HG03135 (cell line): ENCODE measurements around the gene FAM241A.
"Not testable (repeated sequence)": the region's sequence is repeated elsewhere in the genome, so short reads cannot be mapped to it uniquely, and the experiment has no call there.

ENCODE experiments used
- ATAC-seq: cut with Tn5 transposase; IDR thresholded peaks from one replicate; pipeline ENCODE4 v1.9.1; 2021; ENCODE audit warnings: mild to moderate bottlenecking, moderate library complexity; ENCODE audit not compliant: unreplicated experiment

The FAM241A gene

GRCh38 chr4:112172180-112172579, 26.9 kb downstream of the FAM241A start:
- no peak for ATAC-seq

- no peak for ATAC-seq
Measured at GRCh38 chr4:112173593-112174558, 28.6 kb downstream of the FAM241A start.

- ATAC-seq: no peak
Measured at GRCh38 chr4:112175840-112176239, 30.6 kb downstream of the FAM241A start.

- ATAC-seq: peak; percentile 42
Measured at GRCh38 chr4:112176596-112176995, 31.3 kb downstream of the FAM241A start.

- not testable (repeated sequence) for ATAC-seq
Measured at GRCh38 chr4:112178741-112179140, 33.5 kb downstream of the FAM241A start.

GRCh38 chr4:112181358-112182000, 36.2 kb downstream of the FAM241A start:
- ATAC-seq: no peak

- ATAC-seq: no peak
Measured at GRCh38 chr4:112182604-112183003, 37.4 kb downstream of the FAM241A start.

GRCh38 chr4:112183252-112183651, 38.0 kb downstream of the FAM241A start:
- no peak for ATAC-seq

GRCh38 chr4:112184438-112184837, 39.2 kb downstream of the FAM241A start:
- no peak for ATAC-seq

- ATAC-seq: no peak
Measured at GRCh38 chr4:112185334-112185733, 40.1 kb downstream of the FAM241A start.

GRCh38 chr4:112185740-112186670, 40.8 kb downstream of the FAM241A start:
- ATAC-seq: no peak

GRCh38 chr4:112189754-112190153, 44.5 kb downstream of the FAM241A start:
- no peak for ATAC-seq

- ATAC-seq: no peak
Measured at GRCh38 chr4:112190684-112191083, 45.4 kb downstream of the FAM241A start.

GRCh38 chr4:112196461-112196860, 51.2 kb downstream of the FAM241A start:
- ATAC-seq: no peak

- ATAC-seq: no peak
Measured at GRCh38 chr4:112199041-112199440, 53.8 kb downstream of the FAM241A start.

- no peak for ATAC-seq
Measured at GRCh38 chr4:112201915-112202505, 56.8 kb downstream of the FAM241A start.

GRCh38 chr4:112203593-112203992, 58.3 kb downstream of the FAM241A start:
- ATAC-seq: no peak

GRCh38 chr4:112206431-112206830, 61.2 kb downstream of the FAM241A start:
- ATAC-seq: no peak

GRCh38 chr4:112208137-112209095, 63.2 kb downstream of the FAM241A start:
- ATAC-seq: not testable (repeated sequence)
